Osteocyte (in vitro differentiated cells): ENCODE data around the gene ALG9. TPM values are rescaled to one million over a fixed set of nuclear protein-coding genes. Genes with fewer than 3 reads are reported as not detected.

ENCODE experiments used
- DNase-seq: peaks from one replicate; pipeline ENCODE4 v3.0.0; 2021; ENCODE audit warnings: mixed read lengths; ENCODE audit not compliant: unreplicated experiment; ENCODE audit errors: extremely low spot score
- H3K27ac Mint-ChIP-seq: one replicate; pipeline ENCODE4 v1.8.0; 2021; ENCODE audit warnings: mild to moderate bottlenecking, mixed read lengths; ENCODE audit not compliant: unreplicated experiment
- H3K27me3 Mint-ChIP-seq: one replicate; pipeline ENCODE4 v1.8.0; 2021; ENCODE audit warnings: mixed read lengths; ENCODE audit not compliant: unreplicated experiment
- H3K36me3 Mint-ChIP-seq: one replicate; pipeline ENCODE4 v1.8.0; 2021; ENCODE audit warnings: mixed read lengths; ENCODE audit not compliant: unreplicated experiment
- H3K4me1 Mint-ChIP-seq: one replicate; pipeline ENCODE4 v1.8.0; 2021; ENCODE audit warnings: mixed read lengths; ENCODE audit not compliant: unreplicated experiment
- H3K4me3 Mint-ChIP-seq: one replicate; pipeline ENCODE4 v1.8.0; 2021; ENCODE audit warnings: mild to moderate bottlenecking, moderate library complexity, mixed read lengths; ENCODE audit not compliant: unreplicated experiment
- H3K9me3 Mint-ChIP-seq: one replicate; pipeline ENCODE4 v1.8.0; 2021; ENCODE audit warnings: mixed read lengths; ENCODE audit not compliant: unreplicated experiment
- total RNA-seq: library from RNA; stranded (reverse); gene quantifications from 2 replicates; pipeline ENCODE4 v1.2.1, GENCODE V29; 2021
- TF ChIP-seq, protein P1 (sequence below): fragments of 200-600 bp; sonication (generic); IDR thresholded peaks from 2 replicates; pipeline ENCODE4 v1.5.0; 2021; ENCODE audit warnings: antibody characterized with exemption, mild to moderate bottlenecking, moderate library complexity

ALG9 gene
- total RNA-seq, 1 donor from 2014 or later = 41.7 TPM

DNA sequence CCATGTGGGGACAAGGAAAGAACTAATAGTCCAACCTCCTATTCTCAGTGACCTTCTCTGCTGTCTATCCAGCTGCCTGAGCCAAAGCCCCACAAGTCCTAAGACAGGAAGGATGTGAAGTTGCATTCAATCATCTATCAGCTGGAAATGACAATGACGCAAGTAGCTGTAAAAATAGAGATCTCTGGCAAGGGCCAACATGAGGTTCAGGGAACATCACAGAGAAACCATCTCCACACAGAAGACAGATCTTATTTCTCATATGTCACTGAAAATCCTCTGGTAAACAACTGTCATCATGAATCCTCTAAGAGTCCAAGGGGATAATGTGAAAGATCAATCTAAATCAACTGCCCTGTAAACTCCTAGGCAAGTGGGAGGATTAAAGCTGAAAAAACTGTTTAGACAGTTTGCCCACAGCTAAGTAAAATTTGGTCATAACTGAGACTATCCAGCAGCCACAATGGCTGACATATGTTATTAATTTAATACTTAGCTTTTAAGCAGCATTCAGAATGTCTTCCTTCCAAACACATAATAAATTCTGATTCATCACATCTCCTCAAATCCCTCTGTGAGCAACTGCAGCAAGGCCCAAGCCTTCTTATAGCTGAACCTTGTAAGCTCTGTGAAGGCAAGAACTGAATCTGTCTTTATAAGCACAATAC is 52.1 kb downstream of the ALG9 start:
- no peaks in the 10 kb centered on the region for H3K27me3 Mint-ChIP-seq
- H3K4me3 Mint-ChIP-seq = no peak overlapping the region
- peaks cover 12% of the 10 kb centered on the region for H3K36me3 Mint-ChIP-seq
- no peak for DNase-seq
- H3K9me3 Mint-ChIP-seq = no peaks in the 10 kb centered on the region
- H3K4me1 Mint-ChIP-seq = peaks cover 43% of the 10 kb centered on the region
- TF ChIP-seq, protein P1, sequence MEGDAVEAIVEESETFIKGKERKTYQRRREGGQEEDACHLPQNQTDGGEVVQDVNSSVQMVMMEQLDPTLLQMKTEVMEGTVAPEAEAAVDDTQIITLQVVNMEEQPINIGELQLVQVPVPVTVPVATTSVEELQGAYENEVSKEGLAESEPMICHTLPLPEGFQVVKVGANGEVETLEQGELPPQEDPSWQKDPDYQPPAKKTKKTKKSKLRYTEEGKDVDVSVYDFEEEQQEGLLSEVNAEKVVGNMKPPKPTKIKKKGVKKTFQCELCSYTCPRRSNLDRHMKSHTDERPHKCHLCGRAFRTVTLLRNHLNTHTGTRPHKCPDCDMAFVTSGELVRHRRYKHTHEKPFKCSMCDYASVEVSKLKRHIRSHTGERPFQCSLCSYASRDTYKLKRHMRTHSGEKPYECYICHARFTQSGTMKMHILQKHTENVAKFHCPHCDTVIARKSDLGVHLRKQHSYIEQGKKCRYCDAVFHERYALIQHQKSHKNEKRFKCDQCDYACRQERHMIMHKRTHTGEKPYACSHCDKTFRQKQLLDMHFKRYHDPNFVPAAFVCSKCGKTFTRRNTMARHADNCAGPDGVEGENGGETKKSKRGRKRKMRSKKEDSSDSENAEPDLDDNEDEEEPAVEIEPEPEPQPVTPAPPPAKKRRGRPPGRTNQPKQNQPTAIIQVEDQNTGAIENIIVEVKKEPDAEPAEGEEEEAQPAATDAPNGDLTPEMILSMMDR = no peak
- peak overlapping the region; percentile 73 for H3K27ac Mint-ChIP-seq

- H3K4me3 Mint-ChIP-seq = no peak overlapping the region
- peaks cover 53% of the 10 kb centered on the region for H3K4me1 Mint-ChIP-seq
- DNase-seq = no peak
- H3K27me3 Mint-ChIP-seq = no peaks in the 10 kb centered on the region
- peaks cover 13% of the 10 kb centered on the region for H3K36me3 Mint-ChIP-seq
- H3K9me3 Mint-ChIP-seq = no peaks in the 10 kb centered on the region
- TF ChIP-seq, protein P1 = no peak
- H3K27ac Mint-ChIP-seq = peak overlapping the region; percentile 86
These were observed 55.9 kb downstream of the ALG9 start for GRCh38 chr11:111815489-111815888.

DNA sequence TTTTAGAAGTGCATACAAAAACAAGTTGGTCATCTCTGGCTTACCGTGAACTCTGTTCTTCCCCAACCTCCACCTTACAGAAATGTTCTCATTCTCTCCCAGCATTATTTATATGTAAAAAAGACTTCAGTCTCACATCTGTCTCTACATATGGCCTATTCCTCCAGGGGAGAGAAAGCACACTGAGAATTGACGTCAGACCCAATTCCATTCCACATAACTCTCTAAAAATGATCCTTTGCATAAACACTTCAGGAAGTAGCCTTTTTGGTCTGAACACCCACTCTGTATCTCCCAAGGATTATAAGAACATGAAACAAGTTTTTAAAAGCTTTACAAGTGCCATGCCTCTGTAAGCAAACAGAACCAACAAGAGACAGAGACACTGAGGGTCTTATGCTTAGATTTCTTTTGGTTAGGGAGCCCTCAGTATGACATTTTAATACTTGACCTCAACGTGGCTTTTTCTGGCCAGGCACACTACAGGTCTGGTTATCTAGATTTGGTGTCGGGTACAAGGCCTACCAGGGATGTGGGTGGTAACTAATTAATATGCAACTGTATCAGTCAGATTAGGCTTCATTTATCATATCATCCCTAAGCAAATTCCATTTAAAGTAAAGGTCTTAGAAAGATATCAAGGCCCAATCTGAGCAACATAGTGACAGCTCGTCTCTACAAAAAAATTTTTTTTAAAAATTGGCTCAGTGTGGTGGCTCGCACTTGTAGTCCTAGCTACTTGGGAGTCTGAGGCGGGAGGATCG is 56.6 kb downstream of the ALG9 start:
- peak overlapping the region; percentile 86 for H3K27ac Mint-ChIP-seq

GRCh38 chr11:111814106-111814505 is 57.3 kb downstream of the ALG9 start:
- TF ChIP-seq, protein P1 = no peak
- H3K4me1 Mint-ChIP-seq = peaks cover 40% of the 10 kb centered on the region
- H3K36me3 Mint-ChIP-seq = peaks cover 13% of the 10 kb centered on the region
- no peaks in the 10 kb centered on the region for H3K27me3 Mint-ChIP-seq
- DNase-seq = no peak
- H3K9me3 Mint-ChIP-seq = no peaks in the 10 kb centered on the region
- H3K27ac Mint-ChIP-seq = peak overlapping the region; percentile 86
- H3K4me3 Mint-ChIP-seq = peak overlapping the region; percentile 31

More for the DNA sequence above, 56.6 kb downstream of the ALG9 start:
- TF ChIP-seq, protein P1 = no peak
- no peak for DNase-seq
- H3K27me3 Mint-ChIP-seq = no peaks in the 10 kb centered on the region
- H3K36me3 Mint-ChIP-seq = peaks cover 13% of the 10 kb centered on the region
- H3K9me3 Mint-ChIP-seq = no peaks in the 10 kb centered on the region
- peak overlapping the region; percentile 31 for H3K4me3 Mint-ChIP-seq
- peaks cover 46% of the 10 kb centered on the region for H3K4me1 Mint-ChIP-seq

DNA sequence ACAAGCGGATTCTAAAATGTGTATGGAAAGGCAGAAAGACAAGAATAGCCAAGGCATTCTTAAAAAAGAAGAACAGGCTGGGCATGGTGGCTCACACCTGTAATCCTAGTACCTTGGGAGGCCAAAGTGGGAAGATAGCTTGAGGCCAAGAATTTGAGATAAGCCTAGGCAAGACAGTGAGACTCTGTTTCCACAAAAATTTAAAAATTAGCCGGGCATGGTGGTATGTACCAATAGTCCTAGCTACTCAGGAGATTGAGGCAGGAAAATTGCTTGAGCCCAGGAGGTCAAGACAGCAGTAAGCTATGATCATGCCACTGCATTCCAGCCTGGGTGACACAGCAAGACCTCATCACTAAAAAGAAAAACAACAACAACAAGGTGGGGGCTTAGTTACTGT is 59.2 kb downstream of the ALG9 start:
- H3K27me3 Mint-ChIP-seq = no peaks in the 10 kb centered on the region

More for the DNA sequence above, 59.2 kb downstream of the ALG9 start:
- H3K4me3 Mint-ChIP-seq = no peak overlapping the region
- no peak overlapping the region for H3K27ac Mint-ChIP-seq
- peaks cover 24% of the 10 kb centered on the region for H3K36me3 Mint-ChIP-seq
- no peak for DNase-seq
- TF ChIP-seq, protein P1 = no peak
- H3K9me3 Mint-ChIP-seq = no peaks in the 10 kb centered on the region
- peaks cover 33% of the 10 kb centered on the region for H3K4me1 Mint-ChIP-seq
